ENCODE results near the gene INSM1. TPM values are rescaled to one million over a fixed set of nuclear protein-coding genes. Genes with fewer than 3 reads are reported as not detected.

The INSM1 gene
- total RNA-seq, 1 donor = not detected

DNA sequence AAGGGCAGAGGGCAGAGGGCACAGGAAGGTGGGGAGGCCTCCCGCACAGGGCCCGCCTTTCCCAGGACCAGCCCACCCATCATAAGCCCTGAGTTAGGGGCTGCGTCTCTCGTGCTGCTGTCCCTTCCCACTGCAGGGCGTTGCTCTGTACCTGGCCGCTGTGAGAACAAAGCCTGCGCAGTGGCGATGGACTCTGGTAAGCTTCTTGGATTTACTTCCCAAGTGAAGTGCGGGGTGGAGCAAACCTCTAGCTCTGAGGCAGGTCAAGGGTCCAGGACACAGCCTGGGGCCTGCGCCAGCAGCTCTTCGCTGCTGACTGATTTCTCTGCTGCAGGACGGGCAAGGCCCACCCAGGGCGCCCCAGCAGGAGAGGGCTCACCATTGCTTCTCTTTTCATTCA lies 23.9 kb downstream of the INSM1 start:
- no peak overlapping the region for H3K4me3 ChIP-seq (ENCODE audit: low read depth, low read length)
- TF ChIP-seq, protein P1, sequence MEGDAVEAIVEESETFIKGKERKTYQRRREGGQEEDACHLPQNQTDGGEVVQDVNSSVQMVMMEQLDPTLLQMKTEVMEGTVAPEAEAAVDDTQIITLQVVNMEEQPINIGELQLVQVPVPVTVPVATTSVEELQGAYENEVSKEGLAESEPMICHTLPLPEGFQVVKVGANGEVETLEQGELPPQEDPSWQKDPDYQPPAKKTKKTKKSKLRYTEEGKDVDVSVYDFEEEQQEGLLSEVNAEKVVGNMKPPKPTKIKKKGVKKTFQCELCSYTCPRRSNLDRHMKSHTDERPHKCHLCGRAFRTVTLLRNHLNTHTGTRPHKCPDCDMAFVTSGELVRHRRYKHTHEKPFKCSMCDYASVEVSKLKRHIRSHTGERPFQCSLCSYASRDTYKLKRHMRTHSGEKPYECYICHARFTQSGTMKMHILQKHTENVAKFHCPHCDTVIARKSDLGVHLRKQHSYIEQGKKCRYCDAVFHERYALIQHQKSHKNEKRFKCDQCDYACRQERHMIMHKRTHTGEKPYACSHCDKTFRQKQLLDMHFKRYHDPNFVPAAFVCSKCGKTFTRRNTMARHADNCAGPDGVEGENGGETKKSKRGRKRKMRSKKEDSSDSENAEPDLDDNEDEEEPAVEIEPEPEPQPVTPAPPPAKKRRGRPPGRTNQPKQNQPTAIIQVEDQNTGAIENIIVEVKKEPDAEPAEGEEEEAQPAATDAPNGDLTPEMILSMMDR (IDR thresholded peaks at IDR 0.05; ENCODE audit: insufficient read depth, low read depth, low read length) = no peak
- no peak for DNase-seq (ENCODE audit: low read depth)

DNA sequence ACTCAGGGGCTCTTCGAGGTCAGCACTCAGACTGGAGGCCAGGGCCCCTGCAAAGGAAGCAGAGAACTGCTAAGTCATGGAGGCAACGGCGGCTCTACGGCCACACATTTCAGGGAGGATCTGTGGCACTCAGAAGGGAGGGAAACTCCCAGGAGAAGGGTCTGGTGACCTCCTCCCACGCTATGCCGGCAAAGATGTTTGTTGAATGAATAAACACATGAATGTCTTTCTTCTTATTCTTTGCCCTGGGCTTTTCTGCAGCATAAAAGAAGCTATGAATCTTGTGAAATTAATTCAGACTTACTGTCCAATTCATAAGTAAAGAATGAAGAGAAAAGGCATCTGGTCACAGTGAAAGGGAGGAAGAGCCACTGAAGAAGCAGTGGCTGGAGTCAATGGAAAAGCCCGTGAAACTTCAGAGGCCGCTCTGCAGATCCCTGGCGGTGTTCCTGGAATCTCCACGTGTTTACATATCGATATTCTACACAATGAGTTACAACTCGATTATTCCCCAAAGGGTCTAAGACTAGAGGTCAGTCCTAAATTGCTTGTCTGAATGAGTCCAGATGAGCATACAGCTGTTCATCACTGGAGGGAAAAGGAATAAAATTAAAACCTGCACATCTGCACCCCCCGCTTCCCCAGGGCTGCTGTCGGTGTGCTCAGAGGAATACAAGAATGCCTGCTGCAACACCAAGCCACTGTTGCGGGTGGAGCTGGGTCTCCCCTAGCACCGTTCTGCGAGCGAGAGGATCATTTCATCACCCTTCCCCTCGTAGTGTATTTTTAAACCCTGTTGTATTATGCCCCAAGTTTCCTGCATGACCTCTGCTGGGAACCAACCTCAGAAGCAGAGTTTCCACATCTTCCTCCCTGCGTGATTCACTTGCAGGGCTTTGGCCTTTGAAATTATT lies 25.6 kb downstream of the INSM1 start:
- TF ChIP-seq, protein P1 (IDR thresholded peaks at IDR 0.05; ENCODE audit: insufficient read depth, low read depth, low read length) = no peak
- peak; percentile 78 for DNase-seq (ENCODE audit: low read depth)
- H3K4me3 ChIP-seq (ENCODE audit: low read depth, low read length) = no peak overlapping the region

DNA sequence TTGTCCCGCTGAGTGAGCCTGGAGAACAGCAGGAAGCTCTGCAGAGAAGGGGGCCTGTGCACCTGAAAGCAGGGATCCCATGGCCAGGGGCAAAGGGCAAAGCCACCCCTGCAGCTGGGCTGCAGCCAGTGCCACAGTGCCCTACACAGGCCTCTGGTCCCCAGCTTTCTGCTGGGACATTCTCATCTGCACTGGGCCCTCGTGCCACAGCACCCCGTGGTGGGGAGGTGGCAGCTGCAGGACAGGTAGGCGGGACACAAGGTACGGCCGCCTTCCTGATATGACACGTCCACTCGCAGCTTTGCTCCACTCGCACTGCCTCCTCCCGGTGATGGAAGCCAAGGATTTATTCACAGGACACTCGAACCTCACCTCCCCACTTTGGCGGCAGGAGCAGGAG lies 27.2 kb downstream of the INSM1 start:
- DNase-seq (ENCODE audit: low read depth) = no peak
- TF ChIP-seq, protein P1 (IDR thresholded peaks at IDR 0.05; ENCODE audit: insufficient read depth, low read depth, low read length) = no peak
- H3K4me3 ChIP-seq (ENCODE audit: low read depth, low read length) = no peak overlapping the region

DNA sequence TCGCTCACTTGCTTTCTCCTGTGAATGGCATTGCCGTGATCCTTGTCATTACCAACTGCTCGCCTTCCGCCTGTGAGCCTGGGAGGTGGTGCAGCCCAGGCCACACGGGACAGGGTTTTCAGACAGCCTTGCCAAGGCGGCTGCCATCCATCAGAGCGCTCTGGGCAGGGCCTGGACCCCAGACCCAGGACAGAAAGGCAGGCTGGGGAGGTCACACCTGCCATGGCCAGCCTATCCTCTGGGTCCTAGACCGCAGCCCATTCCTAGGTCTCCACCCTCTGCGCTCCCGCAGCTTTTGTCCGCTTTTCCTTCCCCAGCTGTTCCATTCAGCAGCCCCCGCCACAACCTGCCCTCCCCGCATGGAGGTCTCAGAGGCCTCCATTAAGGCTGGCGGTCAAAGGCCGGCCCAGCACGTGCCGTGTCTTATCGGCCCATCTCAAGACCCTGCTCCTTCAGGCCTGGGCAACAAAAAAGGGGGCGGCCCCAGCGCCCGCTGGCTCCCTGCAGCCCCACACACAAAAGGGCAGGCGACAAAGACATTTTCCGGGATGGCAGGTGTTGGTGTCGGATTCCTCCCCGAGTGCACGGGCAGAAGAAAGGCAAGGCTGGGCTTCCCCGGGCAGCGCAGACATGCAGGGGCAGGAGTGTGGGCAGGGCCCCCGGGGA lies 28.1 kb downstream of the INSM1 start:
- H3K4me3 ChIP-seq (ENCODE audit: low read depth, low read length) = no peak overlapping the region
- TF ChIP-seq, protein P1 (IDR thresholded peaks at IDR 0.05; ENCODE audit: insufficient read depth, low read depth, low read length) = no peak
- DNase-seq (ENCODE audit: low read depth) = no peak

DNA sequence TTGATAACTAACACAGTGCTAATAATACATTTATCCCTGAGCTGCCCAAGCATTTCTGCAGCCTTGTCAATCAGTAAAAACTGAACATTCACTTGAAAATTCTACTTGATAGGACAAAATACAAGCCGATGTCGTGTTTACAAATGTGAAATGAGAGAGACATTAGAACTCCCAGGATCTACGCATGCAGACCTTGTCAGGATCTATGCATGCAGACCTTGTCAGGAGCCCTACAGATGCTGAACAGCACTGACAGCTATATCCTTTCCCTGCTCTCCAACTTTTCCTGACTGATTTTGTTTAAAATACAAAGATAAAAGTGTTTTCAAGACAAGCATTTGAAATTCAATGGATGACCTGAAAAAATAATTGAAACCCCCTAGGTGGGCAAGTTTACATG lies 28.9 kb downstream of the INSM1 start:
- TF ChIP-seq, protein P1 (IDR thresholded peaks at IDR 0.05; ENCODE audit: insufficient read depth, low read depth, low read length) = no peak
- no peak for DNase-seq (ENCODE audit: low read depth)

DNA sequence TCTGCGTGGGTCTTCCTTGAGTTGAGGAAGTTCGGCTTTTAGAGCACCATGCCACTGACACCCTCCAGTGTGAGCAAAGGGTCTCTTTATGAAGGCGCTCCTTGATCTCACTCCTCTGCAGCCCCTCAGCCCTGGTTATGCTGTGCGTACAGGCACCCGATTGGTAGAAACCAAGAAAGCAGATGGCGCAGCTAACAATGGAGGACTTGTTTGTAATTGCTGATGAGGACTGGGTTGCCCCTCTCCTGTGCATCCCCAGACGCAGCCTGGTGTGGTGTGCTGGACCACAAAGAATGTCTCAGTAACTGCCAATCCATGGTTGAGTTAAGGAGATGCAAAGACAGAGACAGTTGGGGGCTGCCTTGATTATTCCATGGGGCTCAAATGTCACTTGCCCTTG lies 30.2 kb downstream of the INSM1 start:
- DNase-seq (ENCODE audit: low read depth) = no peak
- H3K4me3 ChIP-seq (ENCODE audit: low read depth, low read length) = no peak overlapping the region
- TF ChIP-seq, protein P1 (IDR thresholded peaks at IDR 0.05; ENCODE audit: insufficient read depth, low read depth, low read length) = no peak

More for the DNA sequence above, 28.9 kb downstream of the INSM1 start:
- no peak overlapping the region for H3K4me3 ChIP-seq (ENCODE audit: low read depth, low read length)
